Stimulated activated CD8-positive, alpha-beta memory T cell treated with anti-CD3 and anti-CD28 coated beads, Interleukin-2, amount 100 ng/mL, for 1 hour (primary cell): ENCODE data around the gene EPB41L2.

Experiments
- DNase-seq, 2 donors: peaks; one replicate each; pipeline ENCODE4 v3.0.0-alpha.2; 2020; ENCODE audit warnings: low read depth in 2 of 2

Gene EPB41L2

DNA sequence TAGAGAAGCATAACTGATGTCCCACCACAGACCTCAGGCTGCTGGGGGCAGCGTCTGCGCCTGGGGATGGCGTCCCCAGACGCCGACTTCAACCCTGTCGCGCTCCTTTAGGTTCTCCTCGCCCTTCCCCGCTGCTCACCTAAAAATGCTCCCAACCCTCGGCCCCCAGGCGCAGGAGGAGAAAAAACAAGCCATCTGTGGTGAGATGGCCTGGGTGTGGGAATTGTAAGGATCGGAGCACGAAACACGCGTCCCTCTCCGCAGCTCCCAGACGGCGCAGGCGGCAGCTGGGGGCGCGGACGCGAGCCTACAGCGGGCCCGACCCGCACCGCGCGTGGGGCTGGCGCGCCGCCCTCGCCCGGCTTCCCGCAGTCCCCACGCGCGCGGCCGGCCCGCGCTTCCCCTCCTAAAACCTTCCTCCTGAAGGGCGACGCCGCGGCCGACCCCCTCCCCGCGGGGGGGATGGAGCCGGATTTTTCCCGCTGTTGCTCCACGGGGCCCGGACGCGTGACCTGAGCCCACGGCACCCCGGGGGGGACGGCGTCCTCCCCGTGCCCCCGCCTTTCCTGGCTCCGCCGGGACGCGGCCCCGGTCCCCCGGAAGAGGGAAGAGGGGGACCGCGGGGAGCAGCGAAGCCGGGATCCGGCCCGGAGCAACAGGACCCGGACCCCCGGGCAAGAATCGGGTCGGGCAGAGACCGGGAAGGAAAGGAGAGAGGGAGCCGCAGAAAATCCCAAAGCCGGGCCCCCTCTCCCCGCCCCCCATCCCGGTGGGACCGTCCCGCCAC, 611 bp downstream of the EPB41L2 start:
- DNase-seq: no peak

DNA sequence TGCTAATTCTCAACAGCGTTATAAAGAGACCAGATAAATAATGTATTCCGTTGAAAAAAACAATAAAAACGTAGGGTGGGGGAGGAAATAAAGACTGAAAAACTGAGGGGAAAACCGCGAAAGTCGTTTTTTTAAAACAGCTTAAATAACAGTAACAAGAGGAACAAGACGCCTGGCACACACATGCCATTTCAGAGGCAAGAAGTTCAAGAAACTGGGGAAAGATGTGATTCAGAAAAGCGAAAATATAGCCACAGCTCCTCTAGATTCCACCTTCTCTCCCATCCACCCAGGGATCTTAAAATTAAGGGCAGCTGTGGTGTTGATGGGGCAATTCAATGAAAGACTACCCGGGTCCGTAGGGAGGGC, 1.3 kb downstream of the EPB41L2 start:
- no peak for DNase-seq

DNA sequence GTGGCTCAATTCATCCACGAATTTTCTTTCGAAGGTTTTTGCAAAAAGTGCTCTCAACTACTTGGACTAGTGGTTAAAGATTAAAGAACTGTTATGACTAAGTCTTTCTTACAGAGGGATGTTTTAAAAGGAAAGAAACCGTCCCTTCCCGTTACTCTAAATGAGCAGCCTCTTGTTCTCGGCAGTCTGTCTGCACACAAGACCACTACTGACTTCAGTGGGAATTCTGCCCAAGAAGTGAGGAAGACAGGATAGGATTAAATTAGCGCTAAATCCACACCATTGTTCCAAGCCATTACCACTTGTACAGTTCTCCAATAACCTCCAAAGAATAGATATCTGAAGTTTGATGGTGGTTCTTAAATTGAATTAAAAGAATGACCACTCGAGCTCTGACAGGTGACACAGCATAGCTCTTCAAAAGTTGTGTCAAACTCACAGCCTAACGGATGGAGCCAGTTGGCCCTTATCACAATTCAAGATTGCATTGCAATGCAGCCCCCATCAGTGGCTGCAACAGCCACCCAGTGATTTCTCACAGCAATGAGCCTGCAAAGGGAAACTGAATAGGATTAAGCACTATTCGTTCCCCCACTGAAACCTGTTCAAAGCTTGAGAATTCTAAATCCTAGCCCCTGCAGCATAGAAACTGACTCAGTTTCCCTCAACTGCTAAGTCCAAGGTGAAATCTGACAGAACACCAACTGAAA, 1.8 kb downstream of the EPB41L2 start:
- no peak for DNase-seq

DNA sequence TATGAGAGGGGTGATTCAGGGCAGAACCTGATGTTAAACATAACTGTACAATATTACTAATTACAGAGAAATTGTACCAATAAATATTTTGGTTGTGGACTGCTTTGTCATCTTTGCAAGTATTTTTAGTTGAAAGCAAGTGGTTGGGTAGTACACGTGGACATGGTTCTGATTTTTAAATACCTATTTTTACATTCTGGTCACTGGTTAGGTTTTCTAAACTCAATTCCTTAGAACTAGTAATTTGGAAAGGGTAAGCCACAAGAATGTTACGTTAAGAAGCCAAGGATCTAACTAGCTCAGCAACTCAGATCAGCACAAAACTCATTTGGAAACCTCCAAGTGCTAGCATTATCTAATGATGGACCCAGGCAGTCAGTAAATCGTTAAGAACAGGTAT, 2.7 kb downstream of the EPB41L2 start:
- DNase-seq: no peak

DNA sequence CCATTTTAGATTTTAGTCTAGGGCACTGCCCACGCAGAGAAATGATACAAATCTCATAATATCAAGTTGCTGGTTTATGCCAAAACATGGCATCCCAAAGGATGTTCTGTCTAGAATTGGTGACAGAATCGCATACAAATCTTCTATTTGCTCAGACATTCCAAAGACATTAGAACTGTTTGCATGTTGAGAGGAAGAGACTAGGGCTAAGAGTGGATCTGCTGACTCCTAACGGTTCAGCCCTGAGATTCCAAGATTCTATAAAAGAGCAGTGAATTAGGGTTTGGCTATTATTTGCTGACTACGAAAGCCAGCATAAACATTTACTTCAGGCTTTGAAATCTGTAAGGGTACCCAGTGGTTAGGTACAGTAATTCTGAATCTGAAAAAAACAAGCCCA, 3.6 kb downstream of the EPB41L2 start:
- no peak for DNase-seq

DNA sequence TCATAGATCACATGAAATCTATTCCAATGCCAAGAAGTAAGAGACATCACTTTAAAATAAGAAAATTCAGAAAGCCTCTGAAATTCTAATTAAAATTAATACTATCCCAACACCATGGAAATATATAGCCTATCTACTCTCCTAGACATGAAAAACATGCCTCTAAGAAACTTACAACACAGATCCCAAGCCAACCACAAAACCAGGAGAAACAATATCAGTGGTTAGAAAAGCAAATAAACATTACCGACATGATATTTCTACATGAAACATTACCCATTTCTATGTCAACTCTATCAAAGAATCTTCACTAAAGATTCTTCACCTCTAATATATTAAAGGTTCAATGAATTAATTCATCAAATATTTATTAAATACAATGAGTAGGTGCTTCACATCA, 4.8 kb downstream of the EPB41L2 start:
- DNase-seq: no peak

DNA sequence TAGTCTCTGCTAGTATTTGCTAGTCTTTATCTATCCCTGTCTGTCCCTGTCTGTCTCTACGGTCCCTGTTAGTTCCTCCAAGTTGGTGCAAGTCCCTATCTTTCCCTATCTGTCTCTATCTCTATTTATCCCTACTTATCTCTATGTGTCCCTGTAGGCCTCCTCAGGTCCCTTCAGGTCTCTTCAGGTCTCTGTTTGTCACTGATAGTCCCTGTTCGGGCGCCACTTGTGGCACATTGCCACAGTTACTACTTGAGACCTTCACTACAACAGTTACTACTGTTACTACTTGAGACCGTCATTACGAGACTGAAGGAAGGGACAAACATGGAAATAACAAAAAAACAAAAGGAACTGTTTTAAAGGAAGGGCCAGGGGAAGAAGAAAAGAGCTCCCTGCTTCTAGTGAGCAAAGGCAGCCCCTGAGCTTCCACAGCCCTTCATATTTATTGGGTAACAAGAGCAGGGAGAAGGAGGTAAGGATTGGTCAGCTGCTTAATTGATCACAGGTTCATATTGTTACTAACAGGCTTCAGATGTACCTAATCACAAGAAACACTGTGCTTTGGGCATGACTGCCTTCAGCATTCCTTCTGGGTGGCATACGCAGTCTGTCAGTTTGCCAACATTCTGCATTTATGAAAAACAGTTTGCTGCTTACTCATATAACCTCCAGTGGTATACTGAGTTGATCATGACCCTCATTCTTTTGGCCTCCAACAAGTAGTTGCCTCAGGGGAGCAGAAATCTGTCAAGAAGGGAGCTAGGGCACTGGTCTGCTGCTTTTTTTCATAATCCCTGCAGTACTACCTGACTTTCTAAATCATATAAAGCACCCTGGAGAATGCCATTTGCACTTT, 8.4 kb downstream of the EPB41L2 start:
- no peak for DNase-seq

DNA sequence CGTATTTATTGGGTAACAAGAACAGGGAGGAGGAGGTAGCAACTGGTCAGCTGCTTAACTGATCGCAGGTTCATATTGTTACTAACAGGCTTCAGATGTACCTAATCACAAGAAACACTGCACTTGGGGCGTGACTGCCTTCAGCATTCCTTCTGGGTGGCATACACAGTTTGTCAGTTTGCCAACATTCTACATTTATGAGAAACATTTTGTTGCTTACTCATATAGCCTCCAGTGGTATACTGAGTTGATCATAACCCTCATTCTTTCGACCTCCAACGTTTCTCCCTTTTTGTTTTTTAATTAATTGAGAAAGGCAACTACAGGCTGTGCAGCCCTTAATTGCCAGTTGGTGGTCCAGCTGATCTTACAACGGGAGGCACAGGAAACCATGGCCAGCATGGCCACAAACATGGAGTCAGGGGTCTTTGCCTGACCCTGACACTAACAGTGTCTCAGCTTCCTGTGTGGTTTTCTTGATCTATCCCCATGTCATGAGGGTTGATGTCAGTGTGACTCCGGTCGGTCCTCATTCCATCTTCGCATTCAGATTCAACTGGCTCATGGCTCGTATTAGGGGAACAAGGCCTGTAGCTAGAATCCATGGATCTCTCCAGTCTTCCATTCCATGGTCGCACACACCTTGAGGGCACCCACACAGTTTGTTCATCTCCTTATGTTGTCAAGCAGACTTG, 9.4 kb downstream of the EPB41L2 start:
- DNase-seq: no peak

DNA sequence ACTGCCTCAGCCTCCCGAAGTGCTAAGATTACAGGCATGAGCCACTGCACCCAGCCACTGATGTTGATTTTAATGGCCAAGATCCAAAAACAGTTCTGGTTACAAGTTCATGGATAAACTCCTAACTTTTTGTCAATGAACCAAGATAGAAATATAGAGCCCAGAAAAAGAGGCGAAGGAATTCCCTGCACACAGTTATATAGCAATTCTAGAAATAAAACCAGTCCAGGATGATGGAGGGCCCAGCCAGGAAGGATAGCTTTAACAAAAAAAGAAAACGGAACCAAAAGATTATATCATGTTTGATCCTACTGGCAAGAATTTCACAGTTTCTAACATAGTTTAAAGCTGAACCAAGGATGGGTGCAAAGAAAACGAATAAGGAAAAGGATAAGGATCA, 10.9 kb downstream of the EPB41L2 start:
- no peak for DNase-seq

DNA sequence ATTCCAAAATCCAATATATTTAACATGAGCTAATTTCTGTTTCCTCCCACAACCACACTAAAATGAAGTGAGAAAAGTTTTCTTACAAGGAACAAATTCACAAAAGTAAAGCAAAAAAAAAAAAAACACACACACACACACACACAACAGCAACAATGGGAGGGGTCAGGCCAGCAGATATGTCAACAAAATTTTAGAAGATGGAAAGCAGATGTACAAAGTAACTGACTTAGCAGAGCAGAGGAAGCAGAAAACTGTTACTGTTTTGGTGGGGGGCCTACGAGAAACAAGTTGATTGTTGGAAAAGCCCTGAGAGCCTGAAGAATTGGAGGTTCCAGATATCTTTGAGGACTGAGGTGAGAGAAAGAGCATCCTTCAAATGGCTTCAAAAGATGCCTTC, 11.7 kb downstream of the EPB41L2 start:
- DNase-seq: no peak

DNA sequence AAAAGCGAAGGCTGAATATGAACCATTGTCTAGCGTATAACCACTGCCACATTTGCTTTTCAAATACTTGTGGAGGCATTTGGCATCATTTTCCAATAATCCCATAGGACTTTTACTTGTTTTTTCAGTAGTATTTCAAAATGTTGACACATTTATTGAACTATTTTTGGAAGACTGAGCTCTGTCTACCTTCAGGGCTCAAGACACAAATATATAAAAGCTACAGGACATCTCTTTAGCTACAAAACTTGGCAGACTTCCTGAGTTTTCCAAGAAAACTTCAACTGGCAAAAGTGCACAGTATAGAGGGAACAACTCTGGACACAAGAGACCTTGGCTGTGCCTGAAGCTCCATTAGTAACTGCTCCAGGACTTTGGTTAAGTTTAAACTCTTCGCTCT, 13.4 kb downstream of the EPB41L2 start:
- DNase-seq: no peak

DNA sequence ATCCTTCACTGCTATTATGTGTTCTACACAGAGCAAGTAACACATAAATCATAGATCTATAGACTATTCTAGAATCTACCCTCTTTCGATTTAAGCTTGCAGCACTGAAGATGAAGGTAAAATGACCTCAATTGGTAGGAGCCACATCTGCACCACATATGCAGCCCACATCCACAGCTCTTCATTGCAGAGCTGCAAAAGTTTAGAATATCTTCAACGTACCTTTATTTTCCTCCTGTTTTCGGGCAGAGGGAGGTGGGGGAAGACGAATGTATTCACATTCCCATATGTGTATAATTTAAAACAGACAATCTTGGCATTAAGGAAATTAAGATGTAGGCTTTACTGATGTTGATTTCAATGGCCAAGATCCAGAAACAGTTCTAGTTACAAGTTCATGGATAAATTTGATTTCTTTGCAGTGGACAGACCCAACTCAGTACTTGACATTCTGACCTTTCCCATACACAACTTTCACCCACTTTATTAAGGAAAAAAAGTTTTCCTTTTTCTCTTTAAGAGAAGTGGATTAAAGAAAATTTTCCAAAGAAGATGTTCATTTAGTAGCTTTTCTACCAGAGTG, 14.0 kb downstream of the EPB41L2 start:
- no peak for DNase-seq

DNA sequence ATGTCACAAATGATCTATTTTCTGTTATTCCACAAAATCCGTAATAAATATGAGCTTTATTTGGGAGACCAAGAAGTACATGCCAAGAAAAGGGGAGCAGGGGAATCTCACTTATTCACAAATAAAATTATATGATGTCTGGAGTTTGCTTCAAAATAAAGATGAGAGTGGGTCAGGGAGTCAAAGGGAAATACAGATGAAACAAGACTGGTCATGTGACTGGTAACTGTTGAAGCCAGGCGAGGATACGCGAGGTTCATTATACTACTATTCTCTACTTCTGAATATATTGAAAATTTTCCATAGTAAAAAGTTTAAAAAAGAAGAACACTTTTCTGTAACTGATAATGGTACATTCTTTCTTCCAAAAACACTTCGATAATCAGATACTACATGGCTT, 14.6 kb downstream of the EPB41L2 start:
- no peak for DNase-seq

DNA sequence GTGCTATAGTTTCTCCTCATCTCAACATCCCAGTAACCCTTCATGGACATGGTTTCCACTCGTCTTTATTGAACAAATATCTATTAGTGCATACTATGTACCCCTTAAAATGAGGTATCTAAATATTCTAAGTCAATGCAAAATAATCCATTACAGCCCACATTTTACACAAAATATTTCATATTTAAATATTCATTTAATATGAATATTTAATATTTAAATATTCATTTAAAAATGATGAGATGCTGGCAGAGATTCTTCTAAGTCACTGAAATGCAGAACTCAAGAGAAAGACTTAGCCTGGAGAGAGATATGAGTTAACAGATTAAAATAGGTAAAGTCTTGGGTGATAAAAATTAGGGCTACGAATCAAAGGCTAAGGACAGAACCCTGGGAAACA, 17.9 kb downstream of the EPB41L2 start:
- DNase-seq: no peak

DNA sequence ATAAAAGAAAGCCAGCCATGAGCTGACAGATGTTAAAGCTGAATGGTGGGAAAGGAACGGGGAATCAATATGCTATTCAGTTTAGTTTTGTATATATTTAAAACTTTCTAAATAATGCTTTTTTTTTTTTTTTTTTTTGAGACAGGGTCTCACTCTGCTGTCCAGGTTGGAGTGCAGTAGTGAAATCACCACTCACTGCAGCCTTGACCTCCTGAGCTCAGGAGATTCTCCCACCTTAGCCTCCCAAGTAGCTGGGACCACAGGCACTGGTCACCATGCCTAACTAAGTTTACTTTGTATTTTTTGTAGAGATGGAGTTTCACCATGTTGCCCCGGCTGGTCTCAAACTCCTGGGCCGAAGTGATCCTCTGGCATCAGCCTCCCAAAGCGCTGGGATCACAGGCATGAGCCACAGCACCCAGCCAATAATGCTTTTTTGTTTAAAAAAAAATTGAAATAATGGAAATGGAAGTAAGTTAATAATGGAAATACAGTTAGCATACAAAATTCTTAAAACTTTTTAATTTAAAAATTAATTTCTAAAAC, 19.1 kb downstream of the EPB41L2 start:
- DNase-seq: no peak

DNA sequence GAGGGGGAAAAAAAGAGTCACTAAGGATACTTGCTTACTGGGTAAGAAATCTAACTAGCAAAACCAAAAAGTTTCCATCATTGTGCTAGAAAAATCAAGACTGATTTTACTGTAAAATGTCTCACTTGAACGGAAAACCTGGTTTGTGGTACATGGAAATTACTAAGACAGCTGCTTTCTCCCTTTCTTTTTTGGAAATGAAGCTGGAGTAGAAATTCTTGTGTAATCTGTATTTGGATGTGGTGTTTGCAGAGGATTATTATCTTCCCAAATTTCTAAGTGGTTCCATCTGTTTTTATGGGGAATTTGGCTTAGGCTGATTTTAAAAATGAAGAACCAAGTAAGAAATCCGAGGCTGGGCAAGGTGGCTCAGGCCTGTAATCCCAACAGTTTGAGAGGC, 20.4 kb downstream of the EPB41L2 start:
- no peak for DNase-seq

DNA sequence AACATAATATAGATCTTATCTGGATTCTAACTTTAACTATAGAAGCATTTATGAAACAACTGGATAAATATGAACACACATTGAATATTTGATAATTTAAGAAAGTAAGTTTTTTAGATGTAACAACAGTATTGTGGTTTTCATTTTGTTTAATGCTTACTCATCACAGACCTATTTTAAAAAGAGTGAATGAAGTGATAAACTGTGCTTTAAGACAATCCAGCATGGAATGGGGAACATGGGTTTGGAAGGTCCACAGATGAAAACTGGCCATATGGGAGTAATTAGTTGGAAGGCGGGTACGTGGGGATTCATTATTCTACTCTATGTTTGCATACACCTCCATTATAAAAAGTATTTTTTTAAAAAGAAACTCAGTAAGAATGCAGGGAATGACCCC, 21.2 kb downstream of the EPB41L2 start:
- DNase-seq: no peak

DNA sequence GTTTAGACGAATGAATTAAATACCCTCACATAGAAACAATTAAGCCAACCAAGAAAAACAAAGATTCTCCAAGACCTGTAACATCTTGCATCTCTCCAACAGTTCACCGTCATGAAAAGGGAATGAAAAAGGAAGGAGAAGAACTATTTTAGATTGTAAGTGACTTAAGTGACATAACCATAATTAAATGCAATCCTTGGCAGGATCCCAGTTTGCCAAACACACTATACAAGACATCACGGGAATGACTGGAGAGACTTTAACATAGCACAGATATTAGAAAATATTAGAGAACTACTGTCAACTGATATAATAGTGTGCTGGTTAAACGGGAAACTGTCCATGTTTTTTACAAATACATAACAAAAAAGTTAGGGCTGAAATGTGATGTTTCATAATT, 22.2 kb downstream of the EPB41L2 start:
- DNase-seq: no peak

DNA sequence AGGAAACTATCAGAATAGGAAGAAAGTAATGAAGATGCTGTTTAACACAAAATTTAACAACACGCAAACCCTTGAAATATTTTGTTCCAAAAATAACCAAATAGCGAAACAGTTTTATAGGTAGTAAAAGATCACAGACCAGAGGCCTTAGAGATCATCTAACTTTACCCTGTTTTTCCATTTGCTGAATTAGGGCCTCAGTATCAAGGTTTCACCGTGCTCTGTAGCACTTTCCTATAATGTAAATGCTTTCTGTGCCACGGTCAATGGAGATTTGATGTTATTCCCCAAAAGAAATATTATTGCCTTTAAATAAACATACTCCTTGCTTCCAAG, 23.7 kb downstream of the EPB41L2 start:
- DNase-seq: no peak

DNA sequence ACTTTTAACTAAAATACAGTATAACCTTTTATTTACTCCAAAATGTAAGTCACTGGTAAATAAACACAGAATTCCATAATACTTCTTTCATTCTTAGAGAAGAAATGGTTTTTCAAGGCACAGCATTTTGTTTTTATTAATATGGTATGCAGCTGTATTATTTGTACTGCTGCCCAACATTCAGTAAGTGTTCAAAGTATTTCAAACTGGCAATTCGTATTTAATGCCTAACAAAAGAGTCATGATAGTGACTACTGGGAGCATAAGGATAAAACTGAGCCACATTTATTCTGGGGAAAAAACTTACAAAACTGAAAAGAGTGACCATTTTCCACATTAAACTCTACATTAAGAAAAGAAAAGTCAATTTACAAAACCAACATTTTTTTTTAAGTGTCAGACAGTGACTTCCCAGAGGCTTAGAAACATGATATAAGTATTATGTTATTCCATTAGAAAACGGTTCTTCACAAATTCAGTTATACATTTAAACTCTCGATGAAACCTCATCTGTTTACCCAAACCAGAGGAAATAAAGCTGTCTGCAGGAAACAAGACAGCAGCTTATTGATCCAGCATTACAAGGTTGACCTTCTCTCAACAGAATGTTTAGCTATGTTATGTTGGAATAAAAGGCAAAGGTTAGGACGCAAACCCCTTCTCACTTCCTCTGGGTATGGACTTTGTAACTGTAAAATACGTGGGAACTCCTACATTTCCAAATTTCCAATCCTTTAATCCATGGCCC, 24.3 kb downstream of the EPB41L2 start:
- no peak for DNase-seq
